ENCODE results near the gene LTA4H. TPM values are rescaled to one million over a fixed set of nuclear protein-coding genes. Genes with fewer than 3 reads are reported as not detected.

The LTA4H gene
- total and polyA plus RNA-seq, 4 donors = 145 to 262 (median 172) TPM

- no peaks in the 10 kb centered on the region for H3K36me3 ChIP-seq (ENCODE audit: control insufficient read depth in 4 of 4, insufficient read depth in 4 of 4, low read length in 4 of 4)
- 88 to 91% methylated on average over 11 of the region's 11 CpGs for WGBS, 2 donors
- no peak overlapping the region for H3K4me3 ChIP-seq
- no peaks in the 10 kb centered on the region for H3K27me3 ChIP-seq (ENCODE audit: control insufficient read depth in 3 of 3, insufficient read depth in 3 of 3, low read length in 2 of 3)
- no peak overlapping the region for H3K9ac ChIP-seq (ENCODE audit: insufficient read depth in 1 of 2, low read length in 2 of 2)
- TF ChIP-seq CTCF (IDR thresholded peaks at IDR 0.05; ENCODE audit: control extremely low read depth, extremely low read depth) = no peak
- H3K27ac ChIP-seq (ENCODE audit: low read depth in 1 of 2, low read length in 1 of 2) = no peak overlapping the region
- H3K4me1 ChIP-seq (ENCODE audit: control insufficient read depth in 5 of 5, insufficient read depth in 5 of 5, low read length in 5 of 5) = no peaks in the 10 kb centered on the region
- DNase-seq (no peak), ATAC-seq (ENCODE audit: insufficient read depth, low FRiP score) (no peak)
- no peaks in the 10 kb centered on the region for H3K9me3 ChIP-seq (ENCODE audit: control insufficient read depth in 4 of 4, insufficient read depth in 3 of 4, low read length in 3 of 4)
These were observed 57.6 kb downstream of the LTA4H start for GRCh38 chr12:95977764-95978305.

- no peaks in the 10 kb centered on the region for H3K36me3 ChIP-seq (ENCODE audit: control insufficient read depth in 4 of 4, insufficient read depth in 4 of 4, low read length in 4 of 4)
- ATAC-seq (ENCODE audit: insufficient read depth, low FRiP score) = no peak
- H3K27me3 ChIP-seq (ENCODE audit: control insufficient read depth in 3 of 3, insufficient read depth in 3 of 3, low read length in 2 of 3) = no peaks in the 10 kb centered on the region
- H3K4me3 ChIP-seq = no peak overlapping the region
- no peak overlapping the region for H3K9ac ChIP-seq (ENCODE audit: insufficient read depth in 1 of 2, low read length in 2 of 2)
- WGBS, 2 donors = 91 to 94% methylated on average over 8 of the region's 8 CpGs
- no peaks in the 10 kb centered on the region for H3K4me1 ChIP-seq (ENCODE audit: control insufficient read depth in 5 of 5, insufficient read depth in 5 of 5, low read length in 5 of 5)
- DNase-seq = no peak
- no peaks in the 10 kb centered on the region for H3K9me3 ChIP-seq (ENCODE audit: control insufficient read depth in 4 of 4, insufficient read depth in 3 of 4, low read length in 3 of 4)
- no peak for TF ChIP-seq CTCF (IDR thresholded peaks at IDR 0.05; ENCODE audit: control extremely low read depth, extremely low read depth)
- no peak overlapping the region for H3K27ac ChIP-seq (ENCODE audit: low read depth in 1 of 2, low read length in 1 of 2)
These were observed 59.0 kb downstream of the LTA4H start for GRCh38 chr12:95976416-95976832.

GRCh38 chr12:95975491-95975890 lies 59.9 kb downstream of the LTA4H start:
- DNase-seq (no peak), ATAC-seq (ENCODE audit: insufficient read depth, low FRiP score) (no peak)
- Histone ChIP-seq H3K9ac (ENCODE audit: insufficient read depth in 1 of 2, low read length in 2 of 2) (no peak overlapping the region), H3K27me3 (ENCODE audit: control insufficient read depth in 3 of 3, insufficient read depth in 3 of 3, low read length in 2 of 3) (no peaks in the 10 kb centered on the region), H3K36me3 (ENCODE audit: control insufficient read depth in 4 of 4, insufficient read depth in 4 of 4, low read length in 4 of 4) (no peaks in the 10 kb centered on the region), H3K4me3 (no peak overlapping the region), H3K27ac (ENCODE audit: low read depth in 1 of 2, low read length in 1 of 2) (no peak overlapping the region), H3K9me3 (ENCODE audit: control insufficient read depth in 4 of 4, insufficient read depth in 3 of 4, low read length in 3 of 4) (no peaks in the 10 kb centered on the region), H3K4me1 (ENCODE audit: control insufficient read depth in 5 of 5, insufficient read depth in 5 of 5, low read length in 5 of 5) (no peaks in the 10 kb centered on the region)
- no peak for TF ChIP-seq CTCF (IDR thresholded peaks at IDR 0.05; ENCODE audit: control extremely low read depth, extremely low read depth)
- 90 to 95% methylated on average over 4 of the region's 4 CpGs for WGBS, 2 donors

GRCh38 chr12:95974358-95974757 lies 61.0 kb downstream of the LTA4H start:
- WGBS, 2 donors = 69 to 75% methylated on average over 2 of the region's 2 CpGs
- ATAC-seq (ENCODE audit: insufficient read depth, low FRiP score) (no peak), DNase-seq (peak in 1 of 3 donors; percentile 14)
- no peak overlapping the region for H3K27ac ChIP-seq (ENCODE audit: low read depth in 1 of 2, low read length in 1 of 2)
- no peaks in the 10 kb centered on the region for H3K4me1 ChIP-seq (ENCODE audit: control insufficient read depth in 5 of 5, insufficient read depth in 5 of 5, low read length in 5 of 5)
- H3K4me3 ChIP-seq = no peak overlapping the region
- H3K27me3 ChIP-seq (ENCODE audit: control insufficient read depth in 3 of 3, insufficient read depth in 3 of 3, low read length in 2 of 3) = no peaks in the 10 kb centered on the region
- H3K36me3 ChIP-seq (ENCODE audit: control insufficient read depth in 4 of 4, insufficient read depth in 4 of 4, low read length in 4 of 4) = no peaks in the 10 kb centered on the region
- no peaks in the 10 kb centered on the region for H3K9me3 ChIP-seq (ENCODE audit: control insufficient read depth in 4 of 4, insufficient read depth in 3 of 4, low read length in 3 of 4)
- no peak overlapping the region for H3K9ac ChIP-seq (ENCODE audit: insufficient read depth in 1 of 2, low read length in 2 of 2)
- TF ChIP-seq CTCF (IDR thresholded peaks at IDR 0.05; ENCODE audit: control extremely low read depth, extremely low read depth) = no peak

Measured in lung (tissue), 12 donors.